NCI-H187 (cell line): ENCODE data around the gene SDK1.
"Not testable (repeated sequence)": the region's sequence is repeated elsewhere in the genome, so short reads cannot be mapped to it uniquely, and the experiment has no call there.

Experiments used
- DNase-seq, 2 experiments: peaks; one replicate each; lab custom pipeline; 2025; lab: John Stamatoyannopoulos, UW

The SDK1 gene

GRCh38 chr7:3733541-3734140 lies 432.6 kb downstream of the SDK1 start:
- no peak for DNase-seq

GRCh38 chr7:3738964-3739363 lies 437.9 kb downstream of the SDK1 start:
- DNase-seq, result no peak

DNA sequence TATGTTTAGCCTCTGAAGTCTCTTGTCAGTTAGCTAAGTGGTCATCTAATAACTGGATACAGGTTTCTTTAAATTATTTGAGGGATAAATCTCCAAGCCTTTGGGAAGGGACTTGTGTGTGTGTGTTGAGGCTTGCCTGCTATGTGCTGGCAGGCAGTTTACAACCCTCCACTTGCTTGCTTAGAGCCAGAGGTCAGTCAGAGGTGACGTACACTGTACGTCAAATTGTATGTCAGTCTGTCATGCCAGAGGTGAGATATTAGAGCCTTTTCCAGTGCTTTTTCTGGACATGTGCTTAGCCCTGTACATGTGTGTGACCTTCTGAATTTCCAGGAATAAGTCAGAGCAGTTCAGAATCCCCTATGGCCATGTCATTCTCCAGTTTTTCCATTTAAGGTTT lies 438.9 kb downstream of the SDK1 start:
- DNase-seq, result no peak

DNA sequence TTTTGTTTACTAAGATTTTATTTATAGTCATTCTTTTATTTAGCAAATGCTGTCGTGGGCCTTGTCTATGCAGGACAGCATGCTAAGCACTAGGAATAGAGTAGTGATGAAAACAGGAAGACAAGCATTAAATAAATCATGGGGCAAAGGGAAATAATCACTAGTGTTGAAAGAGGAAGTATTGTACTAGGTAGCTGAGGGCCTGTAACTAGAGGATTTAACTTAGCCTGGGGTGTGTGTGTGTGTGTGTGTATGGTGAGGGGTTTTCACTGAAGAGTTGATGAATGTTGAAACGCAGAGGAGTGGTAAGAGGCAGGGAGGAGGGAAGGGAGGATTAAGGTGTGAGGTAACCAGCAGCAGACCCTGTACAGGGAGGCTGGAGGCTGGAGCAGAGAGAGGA lies 446.4 kb downstream of the SDK1 start:
- DNase-seq, result no peak

DNA sequence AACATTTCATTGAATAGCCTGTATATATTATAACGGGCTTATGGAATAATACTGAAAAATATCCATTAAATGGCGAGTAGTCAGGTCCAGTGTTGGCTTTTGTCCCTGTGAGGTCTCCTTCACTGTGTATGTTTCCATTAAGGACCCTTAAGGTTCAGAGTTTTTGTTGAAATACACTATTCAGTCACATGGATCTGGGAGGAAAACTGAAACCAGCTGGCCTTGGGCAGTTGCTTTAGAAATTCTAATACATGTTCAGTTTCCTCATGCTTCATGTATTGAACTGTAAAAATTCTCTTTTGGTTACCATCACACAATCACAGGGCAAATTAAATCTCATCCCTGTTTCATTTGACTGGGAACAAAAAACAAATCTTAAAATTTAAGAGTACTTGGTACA lies 447.3 kb downstream of the SDK1 start:
- no peak for DNase-seq

- no peak for DNase-seq
Observed at GRCh38 chr7:3753868-3754267, 452.8 kb downstream of the SDK1 start.

- DNase-seq, result no peak
Observed at GRCh38 chr7:3754493-3755341, 453.7 kb downstream of the SDK1 start.

GRCh38 chr7:3755778-3756453 lies 454.9 kb downstream of the SDK1 start:
- DNase-seq, result not testable (repeated sequence)

- DNase-seq, result no peak
Observed at GRCh38 chr7:3757059-3757458, 456.0 kb downstream of the SDK1 start.

DNA sequence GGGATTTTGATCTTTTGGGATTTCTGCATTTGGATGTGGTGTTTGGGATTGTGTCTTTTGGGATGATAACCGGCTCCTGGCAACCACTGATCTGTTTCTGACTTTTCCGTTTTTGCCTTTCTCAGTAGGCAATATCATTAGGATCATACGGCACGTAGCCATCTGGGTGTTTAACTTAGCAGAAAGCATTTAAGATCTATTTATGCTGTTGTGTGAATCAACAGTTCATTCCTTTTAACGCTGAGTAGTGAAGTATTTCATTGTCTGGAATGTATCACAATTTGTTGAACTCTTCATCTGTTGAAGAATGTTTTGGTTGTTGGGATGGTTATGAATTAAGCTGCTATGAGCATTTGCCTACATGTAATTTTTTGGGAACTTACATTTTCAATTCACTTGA lies 459.6 kb downstream of the SDK1 start:
- no peak for DNase-seq

GRCh38 chr7:3762146-3762831 lies 461.2 kb downstream of the SDK1 start:
- no peak for DNase-seq

GRCh38 chr7:3767917-3768777 lies 467.1 kb downstream of the SDK1 start:
- DNase-seq, result no peak

DNA sequence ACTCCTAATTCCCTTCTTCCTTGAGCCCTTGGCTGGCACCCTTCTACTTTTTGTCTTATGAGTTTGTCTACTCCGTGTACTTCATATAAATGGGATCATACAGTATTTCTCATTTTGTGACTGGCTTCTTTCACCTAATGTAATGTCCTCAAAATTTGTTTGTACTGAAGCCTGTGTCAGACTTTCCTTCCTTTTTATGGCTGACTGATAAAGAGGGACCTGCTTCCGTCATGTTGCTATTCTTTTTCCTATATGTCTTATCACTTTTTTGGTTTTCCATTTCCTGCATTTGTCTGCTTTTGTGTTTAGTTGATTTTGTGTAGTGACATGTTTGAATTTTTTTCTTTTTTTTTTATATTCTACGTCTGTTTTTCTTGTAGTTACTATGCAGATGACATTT lies 470.9 kb downstream of the SDK1 start:
- DNase-seq, result no peak

DNA sequence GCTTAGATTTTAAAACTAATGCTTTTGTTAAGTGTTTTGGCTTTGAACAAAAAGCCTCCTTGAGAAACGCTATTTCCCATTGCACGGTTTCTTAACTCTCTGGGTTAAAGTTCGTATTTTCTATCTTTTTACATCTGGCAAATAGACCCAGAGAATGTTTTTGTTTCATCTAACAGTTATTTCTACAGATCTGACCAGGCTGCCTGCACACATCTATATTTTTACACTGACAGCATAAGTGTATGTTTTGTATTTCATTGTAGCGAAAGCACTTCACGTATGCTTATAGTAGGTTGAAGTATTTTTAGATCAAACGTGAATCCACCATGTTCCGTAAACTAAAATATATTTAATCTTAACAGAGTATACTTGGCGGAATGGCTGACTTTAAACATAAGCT lies 477.3 kb downstream of the SDK1 start:
- no peak for DNase-seq

GRCh38 chr7:3780016-3780415 lies 479.0 kb downstream of the SDK1 start:
- no peak for DNase-seq

DNA sequence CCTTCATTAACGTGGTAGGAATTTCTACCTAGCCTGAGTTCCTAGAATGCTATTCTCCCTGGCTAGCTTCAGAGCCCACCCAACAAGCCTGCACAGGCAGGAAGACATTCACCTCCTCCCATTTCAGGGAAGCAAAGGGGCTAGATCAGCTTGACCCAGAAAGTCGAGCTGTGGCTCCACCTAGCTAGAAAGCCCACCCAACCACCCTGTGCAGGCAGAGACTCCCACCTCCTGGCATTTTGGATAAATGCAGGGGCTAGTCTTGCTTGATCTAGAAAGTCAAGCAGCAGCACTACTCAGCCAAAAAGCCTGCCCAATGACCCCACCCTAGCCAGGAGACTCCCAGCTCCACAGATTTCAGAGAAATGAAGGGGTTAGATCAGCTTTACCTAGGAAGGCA lies 479.5 kb downstream of the SDK1 start:
- DNase-seq, result no peak

DNA sequence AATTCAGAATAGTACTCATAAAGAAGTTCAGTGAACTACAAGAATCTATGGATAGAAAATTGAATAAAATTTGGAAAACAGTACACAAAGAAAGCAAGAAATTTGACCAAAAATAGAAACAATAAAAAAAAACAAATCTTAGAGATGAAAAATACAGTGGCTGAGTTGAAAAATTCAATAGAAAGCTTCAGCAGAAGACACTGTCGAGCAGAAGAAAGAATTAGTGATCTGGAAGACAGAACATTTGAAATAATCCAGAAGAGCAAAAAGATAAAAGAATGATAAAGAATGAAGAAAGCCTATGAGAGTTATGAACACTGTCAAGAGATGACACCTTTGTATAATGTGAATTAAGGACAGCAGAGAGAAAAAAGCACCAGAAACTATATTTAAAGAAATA lies 480.6 kb downstream of the SDK1 start:
- no peak for DNase-seq

GRCh38 chr7:3787717-3788264 lies 486.7 kb downstream of the SDK1 start:
- DNase-seq, result no peak

- DNase-seq, result no peak
Observed at GRCh38 chr7:3790803-3791202, 489.8 kb downstream of the SDK1 start.

- DNase-seq, result no peak
Observed at GRCh38 chr7:3791327-3791726, 490.3 kb downstream of the SDK1 start.

GRCh38 chr7:3795141-3795540 lies 494.1 kb downstream of the SDK1 start:
- DNase-seq, result no peak
